Left ventricle myocardium superior (tissue), 1 donor: Measurements from ENCODE around the gene ABCB9. TPM values are rescaled to one million over a fixed set of nuclear protein-coding genes. Genes with fewer than 3 reads are reported as not detected.
"Not testable (repeated sequence)": the region's sequence is repeated elsewhere in the genome, so short reads cannot be mapped to it uniquely, and the experiment has no call there.

Source experiments
- ATAC-seq: fragments of 200-7000 bp; cut with Tn5 transposase; one replicate; pipeline ENCODE4 v1.9.1; 2020; ENCODE audit warnings: mild to moderate bottlenecking, moderate library complexity
- DNase-seq: peaks from one replicate; pipeline ENCODE4 v3.0.0-alpha.2; 2020
- intact Hi-C: fragments of 100-400 bp; cut with micrococcal nuclease; formaldehyde crosslinking; loops from one replicate; pipeline ENCODE4 v1.11.0; 2022
- total RNA-seq: library from RNA; stranded (reverse); fragmentation: NEBNext Ultra II Directional; extraction: Animal tissue kit (Norgen Biotek cat#: 25700); gene quantifications from one replicate; pipeline ENCODE4 v1.2.1, GENCODE V29; 2021
- donor health status: DM: no; HTN: yes; CAD: no; lungs with severe emphysema.

ABCB9 gene
- total RNA-seq, 1 donor from 2014 or later, result 4.6 TPM

DNA sequence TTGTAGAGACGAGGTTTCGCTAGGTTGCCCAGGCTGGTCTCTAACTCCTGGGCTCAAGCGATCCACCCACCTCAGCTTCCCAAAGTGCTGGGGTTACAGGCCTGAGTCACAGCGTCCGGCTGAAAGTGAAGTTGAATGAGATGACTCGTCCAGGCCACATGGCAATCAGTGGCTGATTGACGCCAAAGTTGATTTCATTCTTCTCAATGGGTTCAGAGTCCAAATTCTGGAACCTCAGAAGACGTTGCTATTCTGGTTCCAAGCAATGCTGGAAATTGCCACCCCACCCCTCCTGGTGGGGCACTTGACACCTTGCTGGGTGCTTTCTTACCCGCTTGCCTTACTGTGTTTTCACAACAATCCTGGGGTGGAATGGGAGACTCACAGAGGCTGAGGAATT is 14.9 kb downstream of the ABCB9 start:
- ATAC-seq (no peak), DNase-seq (no peak)
- intact Hi-C loops, result loop anchor here (5.0 kb wide), 1 partner anchor 89 kb away; no protein-coding TSS in a partner anchor

DNA sequence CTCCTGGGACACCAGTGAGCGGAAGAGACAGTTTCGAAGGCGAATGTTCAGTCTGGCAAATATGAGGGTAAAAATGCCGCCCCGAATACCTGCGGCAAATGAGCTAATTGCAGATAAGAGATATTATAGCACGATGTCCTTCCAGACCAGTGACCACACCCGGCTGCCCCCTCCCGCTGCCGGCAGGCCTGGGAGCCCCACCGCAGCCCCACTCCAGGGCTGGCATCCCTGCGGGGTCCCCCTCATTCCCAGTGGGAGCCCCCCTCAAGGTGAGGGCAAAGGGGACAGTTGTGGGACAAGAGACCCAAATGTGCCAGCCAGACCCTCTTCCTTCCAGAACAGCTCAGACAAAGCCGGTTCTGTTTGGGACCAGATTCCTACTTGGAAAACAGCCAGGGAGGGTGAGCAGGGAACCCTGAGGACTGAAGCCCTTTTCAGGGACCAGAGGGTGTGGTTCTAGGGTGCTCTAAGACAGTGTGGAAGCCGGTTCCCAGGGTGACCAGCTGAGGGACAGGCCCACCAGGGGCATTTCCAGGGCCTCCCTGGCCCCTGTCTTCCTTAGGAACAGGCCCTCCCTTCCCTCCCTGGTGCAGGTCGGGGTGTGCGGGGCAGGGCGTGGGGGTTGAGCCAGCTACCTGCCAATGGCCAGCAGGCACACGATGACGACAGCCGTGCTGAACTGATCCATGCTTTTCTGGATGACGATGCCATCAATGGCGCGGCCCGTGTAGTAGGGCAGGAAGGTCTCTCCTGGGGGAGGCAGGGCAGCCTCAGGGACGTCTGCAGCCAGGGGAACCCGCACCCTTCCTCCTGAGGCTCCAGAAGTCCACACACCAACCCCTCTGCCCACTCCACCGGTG is 16.2 kb downstream of the ABCB9 start:
- intact Hi-C loops, result loop anchor here (5.0 kb wide), 1 partner anchor 88 kb away; no protein-coding TSS in a partner anchor
- DNase-seq (no peak), ATAC-seq (no peak)

DNA sequence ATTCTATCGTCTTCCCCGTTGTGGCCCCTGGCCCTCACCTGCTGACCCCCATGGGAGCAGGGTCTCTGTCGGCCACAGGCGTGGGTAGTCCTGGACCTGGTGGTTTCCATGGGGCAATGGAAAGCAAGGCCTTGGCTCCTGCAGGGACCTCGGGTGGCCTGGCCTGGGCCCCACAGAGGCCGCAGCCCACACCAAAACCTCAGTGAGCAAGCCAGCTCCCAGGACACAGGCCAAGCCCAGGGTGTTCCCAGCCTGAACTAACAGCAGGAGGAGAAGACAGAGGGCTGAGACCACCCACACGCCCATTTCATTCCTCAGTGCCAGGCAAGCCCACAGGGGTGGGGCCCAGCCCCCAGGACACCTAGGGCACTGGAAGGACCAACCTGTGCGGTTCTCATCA is 16.9 kb downstream of the ABCB9 start:
- no peak for DNase-seq
- no peak for ATAC-seq
- intact Hi-C loops, result no loop called here

DNA sequence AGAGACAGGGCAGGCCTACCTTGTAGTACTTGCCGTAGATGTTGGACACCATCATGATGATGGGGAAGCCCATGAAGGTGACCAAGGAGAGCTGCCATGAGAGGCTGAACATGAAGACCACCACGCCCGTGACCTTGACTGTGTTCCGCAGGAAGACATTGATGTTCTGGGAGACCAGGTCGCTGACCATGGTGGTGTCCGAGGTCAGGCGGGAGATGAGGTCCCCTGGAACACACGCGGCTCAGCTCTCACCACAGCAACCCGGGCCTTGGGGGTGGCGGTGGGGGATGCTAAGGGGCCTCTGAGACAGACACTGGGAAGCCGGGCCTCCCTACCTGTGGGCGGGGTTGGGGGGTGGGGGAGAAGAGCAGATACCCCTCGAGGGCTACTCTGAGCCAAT is 17.7 kb downstream of the ABCB9 start:
- intact Hi-C loops, result no loop called here
- no peak for ATAC-seq
- DNase-seq, result no peak

DNA sequence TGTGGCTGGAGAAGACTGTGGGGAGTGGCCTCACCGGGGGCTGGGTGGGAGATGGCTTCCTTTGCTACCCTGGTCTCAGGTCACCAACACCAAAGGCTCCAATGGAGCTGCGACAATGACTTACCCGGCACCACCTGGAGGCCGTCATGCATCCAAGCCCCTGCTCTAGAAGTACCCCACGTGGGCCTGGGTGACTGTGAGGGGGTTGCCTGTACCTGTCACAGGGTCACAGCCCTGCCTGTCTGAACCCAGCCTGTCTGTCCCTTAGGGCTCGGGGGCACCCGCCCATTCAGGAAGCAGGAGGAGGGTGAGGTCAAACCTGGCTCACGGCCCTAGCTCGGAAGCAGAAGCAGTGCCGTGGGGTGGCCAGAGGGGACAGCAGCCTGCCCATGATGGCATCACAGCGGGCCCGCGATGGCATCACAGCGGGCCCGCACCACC is 18.9 kb downstream of the ABCB9 start:
- ATAC-seq (peak; percentile 22), DNase-seq (peak; percentile 56)
- intact Hi-C loops, result no loop called here

DNA sequence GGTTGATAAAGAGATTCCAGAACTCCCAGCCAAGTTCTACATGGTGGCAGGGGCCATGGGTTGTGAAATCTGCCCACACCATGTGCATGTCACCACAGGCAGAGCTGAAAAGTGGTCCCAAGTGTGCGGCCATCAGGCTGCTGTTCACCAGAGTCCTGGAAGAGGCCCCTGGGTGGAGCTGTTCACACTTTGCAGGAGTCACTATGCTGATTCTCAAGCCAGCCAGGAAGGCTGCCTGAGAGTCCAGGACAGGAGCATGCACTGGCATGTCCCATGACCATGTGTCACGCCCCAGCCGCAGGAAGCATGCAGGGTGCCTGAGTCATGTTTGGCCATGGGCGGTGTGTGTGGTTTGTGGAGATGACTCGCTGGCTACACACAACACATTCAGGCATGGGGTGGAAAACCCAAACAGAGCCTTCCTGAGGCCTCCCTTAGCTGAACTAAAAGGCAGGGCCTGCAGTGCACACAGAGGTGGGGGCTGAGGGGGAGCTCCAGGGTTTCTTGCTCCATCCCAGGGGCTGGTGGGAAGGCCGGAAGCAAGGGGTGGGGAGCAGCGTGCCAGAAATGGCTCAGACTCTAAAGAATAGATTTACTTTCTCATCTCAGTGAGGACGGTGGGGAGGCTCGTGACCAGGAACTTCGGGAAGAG is 19.4 kb downstream of the ABCB9 start:
- ATAC-seq (peak; percentile 75), DNase-seq (peak; percentile 73)
- intact Hi-C loops, result no loop called here

DNA sequence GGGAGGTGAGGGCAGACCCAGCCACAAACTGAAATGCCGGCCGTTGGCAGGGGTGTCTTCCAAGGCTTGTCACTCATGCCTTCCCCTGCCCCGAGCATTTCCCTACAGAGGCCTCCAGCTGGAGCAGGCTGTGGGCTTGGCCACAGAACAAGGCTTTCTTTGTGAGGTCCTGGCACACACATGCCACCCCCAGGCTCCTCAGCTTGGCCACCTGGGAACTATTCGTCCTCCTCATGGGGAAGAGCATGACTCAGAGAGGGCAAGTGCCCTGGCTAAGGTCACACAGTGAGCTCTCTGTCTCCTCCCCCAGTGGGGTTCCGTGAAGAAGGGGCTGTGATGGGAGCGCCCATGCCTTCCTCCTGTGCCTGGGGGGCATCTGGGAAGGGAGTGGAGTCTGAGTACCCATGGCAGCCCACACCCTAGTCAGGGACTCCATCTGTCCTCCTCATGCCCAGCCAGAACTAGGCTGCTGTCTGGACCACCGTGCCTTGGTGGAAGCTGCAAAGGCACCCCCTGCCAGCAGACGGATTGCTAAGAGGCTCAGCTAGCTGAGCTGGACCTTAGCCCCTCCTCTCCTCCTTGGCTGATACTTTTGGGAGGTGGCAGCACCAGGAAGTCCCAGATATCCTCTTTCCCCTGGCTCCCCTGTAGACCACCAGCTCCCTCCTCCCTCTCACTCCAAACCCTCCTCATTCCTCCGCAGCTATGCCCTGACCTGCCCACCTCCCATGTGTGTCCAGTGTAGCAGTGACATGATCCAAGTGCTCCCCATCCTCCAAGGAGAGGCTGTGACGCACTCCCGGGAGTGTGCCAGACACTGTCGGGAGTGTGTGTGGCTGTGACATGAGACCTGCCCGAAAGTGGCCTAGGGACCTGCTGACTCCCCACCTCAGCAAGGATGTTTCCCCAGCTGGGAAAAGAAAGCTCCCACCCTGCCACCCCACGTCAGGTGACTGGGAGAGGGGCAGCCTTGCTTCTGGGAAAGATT is 21.4 kb downstream of the ABCB9 start:
- intact Hi-C loops, result no loop called here
- DNase-seq (no peak), ATAC-seq (peak; percentile 5)

DNA sequence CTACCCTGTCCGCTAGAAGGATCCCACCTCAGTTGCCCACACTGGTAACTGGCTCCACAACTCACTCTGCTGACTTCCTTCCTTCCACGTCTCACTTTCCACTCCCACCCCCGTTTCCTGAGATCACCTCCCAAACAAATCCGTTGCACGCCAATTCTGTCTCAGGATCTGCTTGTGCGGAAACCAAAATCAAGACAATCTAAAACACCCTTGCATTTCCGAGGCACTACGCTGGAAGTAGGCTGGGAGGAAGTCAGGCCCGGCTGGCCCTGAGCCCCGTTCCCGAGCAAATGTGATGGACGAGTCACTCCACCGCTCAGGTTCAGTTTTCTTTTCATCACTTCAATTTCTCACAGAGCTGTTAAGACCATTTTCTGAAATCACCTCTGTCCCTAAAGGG is 23.1 kb downstream of the ABCB9 start:
- intact Hi-C loops, result no loop called here
- DNase-seq, result no peak
- ATAC-seq, result peak; percentile 13

DNA sequence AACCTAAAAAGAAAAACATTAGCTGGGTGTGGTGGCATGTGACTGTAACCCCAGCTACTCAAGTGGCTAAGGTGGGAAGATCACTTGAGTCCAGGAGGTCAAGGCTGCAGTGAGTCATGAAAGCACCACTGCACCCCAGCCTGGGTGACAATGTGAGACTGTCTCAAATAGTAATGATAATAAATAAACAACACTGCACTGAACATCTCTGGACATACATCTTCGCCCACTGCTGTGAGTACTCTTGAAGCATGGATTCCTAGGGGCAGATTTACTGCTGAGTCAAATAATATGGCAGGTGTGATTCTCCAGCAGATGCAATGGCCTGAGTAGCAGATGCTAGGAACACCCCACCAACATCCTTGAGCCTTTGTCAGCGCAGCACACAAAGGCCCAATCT is 23.6 kb downstream of the ABCB9 start:
- intact Hi-C loops, result no loop called here
- ATAC-seq (no peak), DNase-seq (no peak)

DNA sequence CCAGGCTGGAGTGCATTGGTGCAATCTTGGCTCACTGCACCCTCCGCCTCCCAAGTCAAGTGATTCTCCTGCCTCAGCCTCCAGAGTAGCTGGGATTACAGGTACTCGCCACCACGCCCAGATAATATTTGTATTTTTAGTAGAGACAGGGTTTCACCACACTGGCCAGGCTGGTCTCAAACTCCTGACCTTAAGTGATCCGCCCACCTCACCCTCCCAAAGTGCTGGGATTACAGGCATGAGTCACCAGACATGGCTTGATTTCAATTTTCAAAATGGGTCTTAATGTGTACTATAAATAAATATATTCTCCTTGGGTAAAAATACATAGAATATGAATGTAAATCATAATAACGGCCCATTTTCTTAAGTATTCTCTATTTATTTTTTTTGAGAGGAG is 24.9 kb downstream of the ABCB9 start:
- DNase-seq, intact Hi-C loops, ATAC-seq: not testable (repeated sequence)

DNA sequence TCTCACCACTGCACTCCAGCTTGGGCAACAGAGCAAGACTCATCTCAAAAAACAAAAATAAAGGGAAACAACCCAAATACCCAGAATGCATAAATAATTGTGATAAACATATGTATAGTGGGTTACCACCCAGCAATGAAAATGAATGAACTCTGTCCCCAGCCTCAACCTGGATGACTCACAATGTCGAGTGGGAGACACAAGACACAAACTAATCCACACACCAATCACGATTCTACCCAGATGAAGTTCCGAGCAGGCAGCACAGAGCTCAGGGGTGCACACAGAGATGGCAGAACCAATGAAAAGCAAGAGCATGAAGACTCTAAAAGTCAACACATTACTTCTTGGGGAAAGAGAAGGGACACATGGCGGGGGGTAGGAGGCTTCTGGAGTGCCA is 27.1 kb downstream of the ABCB9 start:
- intact Hi-C loops, result no loop called here
- no peak for DNase-seq
- no peak for ATAC-seq

DNA sequence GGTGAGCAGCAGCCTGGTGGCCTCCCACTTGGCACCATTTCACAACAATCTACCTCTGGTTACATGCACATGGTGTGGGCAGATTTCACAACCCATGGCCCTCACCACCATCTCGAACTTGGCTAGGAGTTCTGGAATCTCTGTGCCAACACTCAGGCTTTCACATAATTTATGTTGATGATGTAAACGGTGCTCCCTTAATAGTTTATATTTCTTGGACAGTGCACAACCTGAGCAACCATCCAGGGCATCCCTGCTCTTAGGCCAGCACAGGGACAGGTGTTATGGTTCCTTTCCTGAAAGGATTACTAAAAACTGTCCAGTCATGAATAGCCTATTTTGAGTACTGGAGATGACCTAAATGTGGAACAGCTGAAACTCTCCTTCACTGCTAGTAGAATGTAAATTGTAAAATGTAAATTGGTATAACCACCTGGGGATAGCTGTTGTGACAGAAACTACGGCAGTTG is 28.6 kb downstream of the ABCB9 start:
- no peak for DNase-seq
- intact Hi-C loops, result no loop called here
- ATAC-seq, result no peak

DNA sequence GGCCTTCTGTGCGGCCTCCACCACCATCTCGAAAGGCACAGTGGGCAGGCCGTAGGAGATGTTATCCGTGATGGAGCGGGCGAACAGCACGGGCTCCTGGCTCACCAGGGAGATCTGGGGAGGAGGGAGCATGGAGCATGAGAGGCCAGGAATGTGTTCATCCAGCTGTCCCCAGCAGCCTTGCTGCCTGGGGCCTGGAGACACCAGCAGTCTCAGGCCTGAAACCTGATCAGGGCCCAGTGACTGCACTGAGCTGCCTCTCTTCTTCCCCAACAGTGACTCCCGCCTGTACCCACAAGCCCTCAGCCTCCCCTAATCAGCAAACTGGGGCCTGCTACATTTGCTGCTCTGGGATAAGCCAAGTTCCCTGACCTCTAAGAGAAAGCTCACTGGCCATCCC is 30.9 kb downstream of the ABCB9 start:
- intact Hi-C loops, result no loop called here
- no peak for ATAC-seq
- DNase-seq, result no peak

DNA sequence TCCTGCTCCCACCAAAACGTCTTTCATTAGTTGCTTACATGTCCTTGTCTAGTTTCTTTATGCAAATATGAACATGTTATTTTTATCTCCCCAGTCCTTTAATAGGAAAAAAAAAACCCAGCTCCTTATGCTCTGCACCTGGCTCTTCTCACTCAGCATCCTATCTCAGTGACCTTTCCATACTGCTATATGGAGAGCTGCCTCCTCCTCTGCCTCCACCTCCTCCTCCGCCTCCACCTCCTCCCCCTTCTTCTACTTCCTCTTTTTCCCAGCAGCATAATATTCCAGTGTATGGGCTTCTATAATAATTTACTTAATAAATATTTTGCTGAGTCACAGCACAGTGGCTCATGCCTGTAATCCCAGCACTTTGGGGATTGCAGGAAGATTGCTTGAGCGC is 31.5 kb downstream of the ABCB9 start:
- no peak for DNase-seq
- intact Hi-C loops, result no loop called here
- no peak for ATAC-seq

DNA sequence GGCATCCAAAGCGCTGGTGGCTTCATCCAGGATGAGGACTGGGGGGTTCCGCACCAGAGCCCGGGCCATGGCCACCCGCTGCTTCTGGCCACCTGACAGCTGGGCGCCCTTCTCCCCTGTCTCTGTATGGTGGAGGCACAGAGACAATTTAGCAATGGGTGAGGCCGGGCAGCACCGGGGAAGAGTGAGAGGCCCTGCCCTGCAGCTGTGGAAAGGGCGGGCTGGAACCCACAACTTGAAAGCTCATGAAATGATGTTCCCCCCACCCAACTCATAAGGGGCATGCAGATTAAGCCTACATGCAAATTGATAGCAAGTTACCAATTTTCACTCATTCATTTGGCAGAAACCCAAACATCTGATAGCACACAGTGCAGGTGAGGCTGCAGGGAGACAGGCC is 34.1 kb downstream of the ABCB9 start:
- ATAC-seq (no peak), DNase-seq (no peak)
- intact Hi-C loops, result no loop called here

DNA sequence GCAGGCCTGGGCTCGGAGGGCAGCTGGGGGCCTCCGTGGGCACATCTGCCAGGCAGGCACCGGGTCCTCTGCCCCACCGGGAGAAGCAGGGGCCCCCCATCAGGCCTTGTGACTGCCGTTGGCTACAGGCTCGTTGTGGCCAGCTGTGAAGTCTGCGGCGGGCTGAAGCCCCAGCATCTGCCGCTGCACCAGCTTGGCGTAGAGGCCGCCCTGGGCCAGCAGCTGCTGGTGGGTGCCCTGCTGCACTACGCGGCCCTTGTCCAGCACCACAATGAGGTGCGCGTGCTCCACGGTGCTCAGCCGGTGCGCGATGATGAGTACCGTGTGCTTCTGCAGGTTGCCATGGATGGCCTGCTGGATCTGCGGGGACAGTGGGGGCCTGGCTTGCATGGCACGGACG is 36.5 kb downstream of the ABCB9 start:
- DNase-seq (no peak), ATAC-seq (no peak)
- intact Hi-C loops, result no loop called here

DNA sequence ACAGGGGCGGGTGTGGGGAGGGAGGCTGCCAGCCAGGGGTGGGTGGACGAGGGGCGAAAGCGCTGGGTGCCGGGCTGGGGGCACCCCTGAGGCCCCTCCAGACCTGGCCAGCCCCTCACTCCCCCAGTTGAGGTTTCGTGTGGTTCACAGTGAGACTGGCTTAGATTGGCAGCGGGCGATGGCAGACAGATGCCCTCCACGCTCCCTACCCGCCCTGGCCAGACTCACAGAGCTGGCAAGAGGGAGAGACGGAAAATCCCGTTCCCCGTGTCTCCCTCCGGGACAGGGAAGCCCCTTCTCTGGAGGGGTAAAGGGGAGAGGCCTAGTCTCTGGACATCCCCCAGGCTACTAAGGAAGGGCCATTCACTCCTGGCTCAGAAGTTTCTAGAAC is 37.1 kb downstream of the ABCB9 start:
- DNase-seq, result no peak
- intact Hi-C loops, result no loop called here
- no peak for ATAC-seq

DNA sequence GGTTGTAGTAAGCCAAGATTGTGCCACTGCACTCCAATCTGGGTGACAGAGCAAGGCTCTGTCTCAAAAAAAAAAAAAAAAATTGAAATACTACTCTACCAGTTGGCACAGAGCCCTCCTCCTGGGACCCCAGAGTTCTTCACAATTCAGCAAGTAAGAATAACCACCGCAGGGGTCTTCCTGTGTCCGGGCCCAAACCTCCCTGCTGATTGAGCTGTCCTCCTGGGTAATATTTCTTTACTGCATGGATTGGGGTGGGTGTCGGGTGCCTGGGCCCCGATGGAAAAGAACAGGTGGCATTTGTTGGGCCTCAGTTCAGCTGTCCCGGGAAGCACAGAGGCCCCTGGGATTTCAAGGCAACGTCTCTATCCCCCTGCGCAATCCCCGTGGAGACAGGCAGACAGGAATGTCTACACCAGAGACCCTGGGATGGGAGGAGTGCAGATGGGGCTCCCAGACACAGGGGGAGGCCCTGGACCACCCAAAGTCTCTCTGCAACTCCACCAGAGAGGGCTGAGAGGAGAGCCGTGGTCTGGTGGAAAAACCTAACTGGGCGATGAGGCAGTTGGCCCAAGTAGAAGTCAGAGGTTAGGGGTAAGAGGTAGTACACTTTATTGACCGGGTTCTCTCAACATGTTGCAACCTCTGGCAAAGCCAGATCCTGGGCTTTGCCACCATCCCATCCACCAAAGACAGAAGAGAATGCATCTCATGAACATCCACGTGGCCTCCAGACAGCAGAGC is 37.7 kb downstream of the ABCB9 start:
- no peak for DNase-seq
- no peak for ATAC-seq
- intact Hi-C loops, result no loop called here
